ENCODE data around the gene TFRC.
A peak's percentile ranks its signal among the peaks of the same experiment; 100 is the strongest.
"Not testable (repeated sequence)": the region's sequence is repeated elsewhere in the genome, so short reads cannot be mapped to it uniquely, and the experiment has no call there.

Gene TFRC

GRCh38 chr3:196081834-196082618, at the start of gene TFRC:
TFRC (minus strand) TSS chr3:196082090; CDS start chr3:196077099, 4,991 bp downstream.
- DNase-seq (ENCODE audit: low read depth), result peak; percentile 84

DNA sequence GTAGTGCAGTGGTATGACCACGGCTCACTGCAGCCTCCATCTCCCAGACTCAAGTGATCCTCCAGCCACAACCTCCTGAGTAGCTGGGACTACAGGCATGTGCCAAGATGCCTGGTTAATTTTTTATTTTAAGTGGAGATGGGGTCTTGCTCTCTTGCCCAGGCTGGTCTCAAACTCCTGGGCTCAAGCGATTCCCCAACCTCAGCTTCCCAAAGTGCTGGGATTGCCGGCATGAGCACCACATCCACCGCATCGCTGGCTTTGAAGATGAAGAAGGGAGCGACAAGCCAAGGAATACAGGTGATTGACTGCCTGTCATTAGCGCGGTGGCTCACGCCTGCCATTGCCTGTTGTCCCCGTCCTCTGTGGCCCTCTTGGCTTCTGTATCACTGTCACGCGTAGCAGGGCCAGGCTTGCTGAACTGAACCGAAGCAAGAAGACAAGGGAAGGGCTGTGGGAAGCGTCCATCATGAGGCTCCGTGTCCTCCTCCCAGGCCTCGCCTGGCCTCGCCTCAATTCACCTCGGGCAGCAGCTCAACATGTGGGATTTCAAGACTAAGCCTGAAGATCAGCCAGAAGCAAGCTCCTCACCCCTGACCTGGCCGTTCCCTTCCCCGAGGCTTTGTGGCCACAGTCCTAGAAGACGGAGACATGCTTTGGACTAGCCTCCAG, 46.4 kb upstream of the TFRC start:
- no peak for DNase-seq (ENCODE audit: low read depth)

DNA sequence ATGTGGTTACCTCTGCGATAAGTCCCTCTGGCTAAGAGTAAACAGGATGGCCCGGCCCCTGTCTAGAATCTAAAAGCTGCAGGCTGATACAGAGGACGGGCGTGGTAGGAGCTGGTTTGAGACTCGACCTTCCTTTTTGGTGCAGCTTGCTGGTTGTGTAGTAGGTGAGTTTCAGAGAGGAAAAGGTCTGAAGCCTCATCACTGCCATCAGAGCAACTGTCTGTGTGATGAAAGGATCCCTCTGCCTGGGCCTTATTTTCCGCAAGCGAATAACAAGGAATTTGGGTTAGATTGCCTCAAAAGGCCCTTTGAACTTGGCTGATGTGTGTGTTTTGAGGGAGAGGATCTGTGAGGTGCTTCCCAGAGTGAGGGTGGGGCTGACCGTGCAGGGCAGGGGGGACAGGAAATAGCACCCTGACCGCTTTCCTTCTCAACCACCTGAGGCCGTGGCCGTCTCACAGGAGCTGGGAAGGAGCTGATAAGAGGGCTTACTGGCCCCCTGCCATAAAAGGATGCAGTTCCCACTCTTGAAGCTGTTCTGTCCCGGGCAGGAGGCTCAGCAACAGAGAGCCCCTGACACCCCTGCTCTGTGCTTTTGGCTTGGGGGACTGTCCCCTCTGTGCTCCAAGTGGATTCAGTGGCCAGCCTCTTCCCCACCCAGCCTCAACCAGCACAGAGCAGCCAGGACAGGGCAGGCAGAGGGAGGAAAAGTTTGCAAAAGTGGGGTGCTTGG, 45.6 kb upstream of the TFRC start:
- peak; percentile 55 for DNase-seq (ENCODE audit: low read depth)

GRCh38 chr3:196124608-196125007, 42.7 kb upstream of the TFRC start:
- DNase-seq (ENCODE audit: low read depth), result no peak

DNA sequence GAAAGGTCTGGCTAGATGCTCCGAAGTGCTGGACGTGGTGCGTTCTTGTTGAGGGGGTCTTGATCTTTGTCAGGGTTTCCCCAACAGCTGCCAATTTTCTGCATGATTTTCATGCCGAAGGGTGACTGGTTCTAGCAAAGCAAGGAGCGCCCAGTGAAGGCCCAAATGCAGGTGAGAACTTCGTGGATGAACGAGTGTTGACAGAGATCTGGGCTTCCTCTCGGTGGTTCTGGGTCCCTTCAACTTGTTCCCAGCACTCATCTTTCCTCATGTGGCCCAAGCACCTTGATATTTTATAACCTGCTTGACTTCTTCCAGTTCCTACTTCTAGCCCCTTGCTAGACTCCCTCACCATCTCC, 40.8 kb upstream of the TFRC start:
- DNase-seq (ENCODE audit: low read depth), result no peak

- DNase-seq (ENCODE audit: low read depth), result peak; percentile 94
Observed at GRCh38 chr3:196122021-196122687, 40.3 kb upstream of the TFRC start.

- DNase-seq (ENCODE audit: low read depth), result no peak
Observed at GRCh38 chr3:196121066-196121465, 39.2 kb upstream of the TFRC start.

DNA sequence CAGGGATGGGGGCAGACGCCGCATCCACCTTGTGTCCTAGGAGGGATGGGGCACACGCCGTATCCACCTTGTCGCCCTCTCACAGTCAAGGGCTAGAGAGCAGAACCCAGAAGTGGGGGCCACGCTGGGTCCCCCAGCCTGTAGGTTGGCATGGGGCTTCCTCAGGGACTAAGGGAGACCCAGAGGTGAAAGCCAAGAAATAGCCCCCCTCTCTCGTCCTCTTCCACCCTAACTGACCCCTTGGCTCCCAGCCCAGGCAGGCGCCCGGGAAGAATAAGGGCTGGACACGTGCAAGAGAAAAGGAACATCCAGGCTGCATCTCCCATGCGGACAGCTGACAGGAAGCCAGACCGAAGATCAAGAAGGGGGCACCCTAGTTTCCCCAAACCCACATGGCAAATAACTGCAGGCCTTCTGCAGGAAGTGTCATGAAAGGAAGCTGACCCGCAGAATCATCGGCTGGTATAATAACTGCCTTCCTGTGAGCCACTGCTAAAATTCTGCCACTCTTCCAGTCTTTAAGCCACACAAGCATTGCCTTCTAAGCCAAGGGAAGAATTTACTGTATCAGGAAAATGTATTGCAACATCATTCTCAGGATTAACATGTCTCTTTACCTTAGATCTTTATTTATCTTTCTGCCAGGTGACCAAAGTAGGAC, 38.5 kb upstream of the TFRC start:
- DNase-seq (ENCODE audit: low read depth), result peak; percentile 45

- DNase-seq (ENCODE audit: low read depth), result no peak
Observed at GRCh38 chr3:196117809-196118208, 35.9 kb upstream of the TFRC start.

- DNase-seq (ENCODE audit: low read depth), result no peak
Observed at GRCh38 chr3:196115678-196116083, 33.8 kb upstream of the TFRC start.

GRCh38 chr3:196111939-196112386, 30.1 kb upstream of the TFRC start:
- no peak for DNase-seq (ENCODE audit: low read depth)

- peak; percentile 12 for DNase-seq (ENCODE audit: low read depth)
Observed at GRCh38 chr3:196108075-196108743, 26.3 kb upstream of the TFRC start.

DNA sequence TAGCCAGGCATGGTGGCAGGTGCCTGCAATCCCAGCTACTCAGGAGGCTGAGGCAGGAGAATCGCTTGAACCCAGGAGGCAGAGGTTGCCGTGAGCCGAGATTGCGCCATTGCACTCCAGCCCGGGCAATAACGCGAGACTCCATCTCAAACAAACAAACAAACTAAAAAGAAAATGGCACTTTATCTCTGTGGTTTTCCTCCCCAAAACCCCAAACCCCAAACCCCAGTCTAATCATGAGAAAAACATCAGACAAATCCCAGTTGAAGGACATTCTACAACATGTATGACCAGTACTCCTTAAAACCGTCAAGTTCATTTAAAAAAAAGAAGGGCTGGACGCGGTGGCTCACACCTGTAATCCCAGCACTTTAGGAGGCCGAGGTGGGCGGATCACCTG, 22.8 kb upstream of the TFRC start:
- not testable (repeated sequence) for DNase-seq (ENCODE audit: low read depth)

DNA sequence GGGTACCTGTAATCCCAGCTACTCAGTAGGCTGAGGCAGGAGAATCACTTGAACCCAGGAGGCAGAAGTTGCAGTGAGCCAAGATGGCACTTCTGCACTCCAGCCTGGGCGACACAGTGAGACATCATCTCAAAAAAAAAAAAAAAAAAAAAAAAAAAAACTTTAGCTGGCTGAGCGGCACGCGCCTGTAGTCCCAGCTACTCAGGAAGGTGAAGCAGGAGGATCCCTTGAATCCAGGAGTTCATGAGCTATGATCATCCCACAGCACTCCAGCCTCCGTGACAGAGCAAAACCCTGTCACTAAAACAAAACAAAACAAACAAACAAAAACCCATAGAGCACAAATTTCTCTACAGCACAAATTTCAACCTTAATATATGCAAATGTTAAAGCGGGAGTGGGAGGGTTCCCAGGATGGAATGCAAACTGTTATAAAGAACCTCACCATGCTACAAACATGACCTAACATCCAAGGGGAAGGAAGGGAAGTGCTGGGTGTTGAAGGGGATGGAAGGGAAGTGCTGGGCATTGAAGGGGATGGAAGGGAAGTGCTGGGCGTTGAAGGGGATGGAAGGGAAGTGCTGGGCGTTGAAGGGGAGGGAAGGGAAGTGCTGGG, 16.6 kb upstream of the TFRC start:
- not testable (repeated sequence) for DNase-seq (ENCODE audit: low read depth)

DNA sequence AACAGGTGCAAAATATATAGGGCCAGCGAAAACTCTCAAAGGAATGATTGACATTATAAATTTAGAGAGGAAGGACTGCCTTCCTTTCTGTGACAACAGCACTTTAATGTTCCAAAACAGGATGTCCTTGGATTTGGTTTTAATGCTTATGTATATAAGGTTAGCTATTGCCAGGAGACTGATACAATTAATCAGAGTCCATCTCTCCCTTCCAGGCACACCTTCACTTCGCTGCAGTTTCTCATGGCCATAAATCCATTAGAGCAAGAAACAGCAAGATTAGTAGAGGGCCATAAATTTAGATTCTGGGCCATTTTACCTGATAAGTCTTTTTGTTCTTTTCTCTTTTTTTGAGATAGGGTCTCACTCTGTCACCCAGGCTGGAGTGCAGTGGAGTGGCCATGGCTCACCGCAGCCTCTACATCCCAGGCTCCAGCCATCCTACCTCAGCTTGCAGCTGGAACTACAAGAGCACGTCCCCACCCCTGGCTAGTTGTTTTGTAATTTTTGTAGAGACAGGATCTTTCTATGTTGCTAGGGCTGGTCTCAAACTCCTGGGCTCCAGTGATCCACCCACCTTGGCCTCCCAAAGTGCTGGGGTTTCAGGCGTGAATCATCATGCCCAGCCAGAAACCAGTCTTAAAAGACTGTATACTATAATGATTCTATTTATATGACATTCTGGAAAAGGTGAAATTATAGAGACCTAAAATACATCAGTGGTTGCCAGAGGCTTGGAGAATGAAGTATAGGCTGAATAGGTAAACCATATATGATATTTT, 15.7 kb upstream of the TFRC start:
- no peak for DNase-seq (ENCODE audit: low read depth)

DNA sequence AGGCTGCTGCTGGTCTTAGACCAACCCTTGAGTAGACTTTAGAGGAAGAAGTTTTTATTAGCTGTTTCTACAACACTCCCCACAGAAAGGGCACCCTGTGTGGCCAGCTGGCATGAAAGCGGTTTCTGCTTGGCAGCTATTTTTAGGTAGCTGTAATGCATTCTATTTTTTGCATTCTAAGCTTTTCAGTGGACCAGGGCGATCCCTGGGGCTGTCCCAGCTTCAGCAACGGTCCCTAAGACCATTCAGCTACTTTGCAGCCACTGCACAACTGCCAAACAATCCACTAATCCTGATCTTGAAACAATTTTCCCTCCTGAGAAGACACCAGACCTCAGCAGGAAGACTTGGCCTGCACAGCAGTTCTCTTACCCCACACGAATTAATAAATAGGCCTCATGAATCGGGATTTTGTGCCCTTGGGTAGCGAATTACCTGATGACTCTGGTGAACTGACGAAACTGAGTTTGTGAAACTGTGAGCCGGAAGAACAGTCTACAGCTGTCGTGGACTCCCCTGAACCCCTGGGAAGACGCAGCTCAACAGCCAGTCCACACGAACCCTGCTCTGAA, 14.6 kb upstream of the TFRC start:
- DNase-seq (ENCODE audit: low read depth), result no peak

DNA sequence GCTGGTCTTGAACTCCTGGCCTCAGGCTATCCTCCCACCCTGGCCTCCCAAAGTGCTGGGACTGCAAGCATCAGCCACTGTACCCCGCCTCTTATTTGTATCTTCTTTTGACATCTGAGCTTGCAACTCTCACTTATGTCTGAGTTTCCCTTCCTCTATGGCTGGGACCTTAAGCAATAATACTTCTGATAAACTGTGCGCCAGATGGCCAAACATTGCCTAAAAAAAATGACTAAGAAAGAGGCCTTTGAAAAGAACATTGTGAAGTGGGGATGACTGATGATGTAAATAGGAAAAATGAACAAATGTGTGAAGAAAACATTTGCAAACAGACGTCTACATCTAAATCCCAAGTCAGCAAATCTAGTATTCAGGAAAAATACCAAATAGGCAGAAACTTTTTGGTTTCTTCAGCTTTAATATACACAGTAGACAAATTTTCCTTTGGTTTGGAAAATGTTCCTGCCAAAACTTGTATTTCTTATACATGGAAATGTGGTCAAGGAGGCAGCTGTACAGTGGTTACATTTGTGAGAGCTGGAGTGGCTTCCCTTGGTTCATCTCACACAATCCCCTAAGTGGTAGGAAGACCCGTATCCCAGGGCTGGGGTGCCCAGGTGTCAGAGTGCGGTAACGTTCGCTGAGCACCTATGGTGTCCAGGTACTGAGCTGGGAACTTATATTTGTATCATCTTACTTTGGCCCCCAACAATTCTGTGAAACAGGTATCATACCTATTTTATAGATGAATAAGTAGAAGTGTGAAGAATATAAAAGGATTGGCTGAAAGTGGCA, 11.6 kb upstream of the TFRC start:
- peak; percentile 94 for DNase-seq (ENCODE audit: low read depth)

GRCh38 chr3:196087906-196088305, 6.0 kb upstream of the TFRC start:
- no peak for DNase-seq (ENCODE audit: low read depth)

DNA sequence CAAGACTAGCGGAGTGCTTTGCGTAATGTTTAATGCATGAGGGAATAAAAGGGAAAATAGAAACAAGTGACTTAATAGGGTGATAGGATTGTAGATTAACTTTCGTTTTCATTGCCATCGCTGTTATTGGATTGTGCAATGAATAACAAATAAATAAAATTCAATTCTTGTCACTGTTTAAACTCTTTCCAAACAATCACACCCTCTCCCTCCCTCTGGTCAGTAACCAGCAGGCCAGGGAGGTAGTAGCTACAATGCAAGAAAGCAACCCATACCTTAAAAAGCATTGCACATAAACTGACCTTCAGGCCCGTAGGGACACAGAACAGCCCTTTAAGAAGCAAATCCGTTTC, 705 bp upstream of the TFRC start:
- DNase-seq (ENCODE audit: low read depth), result no peak

Data from amniotic epithelial cell (primary cell).